Left kidney (tissue), 2 donors: Measurements from ENCODE around the gene POLDIP3. TPM values are rescaled to one million over a fixed set of nuclear protein-coding genes. Genes with fewer than 3 reads are reported as not detected.
"Not testable (repeated sequence)": the region's sequence is repeated elsewhere in the genome, so short reads cannot be mapped to it uniquely, and the experiment has no call there.

Source experiments
- DNase-seq: peaks from one replicate; pipeline ENCODE4 v3.0.0-alpha.2; 2013
- polyA plus RNA-seq: library from polyadenylated mRNA; unstranded; fragments of 120-200 nt; gene quantifications from one replicate; pipeline ENCODE4 v1.2.1, GENCODE V29; 2013; ENCODE audit not compliant: insufficient read length

The POLDIP3 gene
- polyA plus RNA-seq, 1 donor, result 117 TPM

GRCh38 chr22:42587588-42588175 is 27.0 kb downstream of the POLDIP3 start:
- no peak for DNase-seq

GRCh38 chr22:42586381-42586780 is 28.3 kb downstream of the POLDIP3 start:
- DNase-seq, result no peak

GRCh38 chr22:42585096-42585495 is 29.6 kb downstream of the POLDIP3 start:
- DNase-seq, result no peak

GRCh38 chr22:42584364-42584940 is 30.2 kb downstream of the POLDIP3 start:
- no peak for DNase-seq

GRCh38 chr22:42582987-42583386 is 31.7 kb downstream of the POLDIP3 start:
- DNase-seq, result no peak

- DNase-seq, result peak; percentile 77
These were observed 32.6 kb downstream of the POLDIP3 start for GRCh38 chr22:42581762-42582716.

GRCh38 chr22:42581194-42581761 is 33.4 kb downstream of the POLDIP3 start:
- not testable (repeated sequence) for DNase-seq

GRCh38 chr22:42580040-42580439 is 34.6 kb downstream of the POLDIP3 start:
- not testable (repeated sequence) for DNase-seq

GRCh38 chr22:42577623-42578240 is 37.0 kb downstream of the POLDIP3 start:
- DNase-seq, result no peak

GRCh38 chr22:42577141-42577540 is 37.5 kb downstream of the POLDIP3 start:
- not testable (repeated sequence) for DNase-seq

GRCh38 chr22:42575996-42576574 is 38.6 kb downstream of the POLDIP3 start:
- DNase-seq, result not testable (repeated sequence)

GRCh38 chr22:42574468-42574867 is 40.2 kb downstream of the POLDIP3 start:
- DNase-seq, result not testable (repeated sequence)

- DNase-seq, result not testable (repeated sequence)
These were observed 40.6 kb downstream of the POLDIP3 start for GRCh38 chr22:42574046-42574445.

GRCh38 chr22:42571068-42571467 is 43.6 kb downstream of the POLDIP3 start:
- not testable (repeated sequence) for DNase-seq

GRCh38 chr22:42570580-42570979 is 44.1 kb downstream of the POLDIP3 start:
- DNase-seq, result not testable (repeated sequence)

- not testable (repeated sequence) for DNase-seq
These were observed 46.7 kb downstream of the POLDIP3 start for GRCh38 chr22:42567950-42568349.

- no peak for DNase-seq
These were observed 48.7 kb downstream of the POLDIP3 start for GRCh38 chr22:42565956-42566355.

GRCh38 chr22:42564699-42565098 is 50.0 kb downstream of the POLDIP3 start:
- DNase-seq, result no peak

- DNase-seq, result not testable (repeated sequence)
These were observed 50.7 kb downstream of the POLDIP3 start for GRCh38 chr22:42563943-42564342.

GRCh38 chr22:42562684-42563083 is 52.0 kb downstream of the POLDIP3 start:
- DNase-seq, result no peak

GRCh38 chr22:42562279-42562678 is 52.4 kb downstream of the POLDIP3 start:
- DNase-seq, result no peak

- DNase-seq, result no peak
These were observed 52.8 kb downstream of the POLDIP3 start for GRCh38 chr22:42561856-42562255.
